Skeletal muscle satellite cell (primary cell): ENCODE data around the gene MCU. TPM values are rescaled to one million over a fixed set of nuclear protein-coding genes. Genes with fewer than 3 reads are reported as not detected.
A peak's percentile ranks its signal among the peaks of the same experiment; 100 is the strongest.
"Not testable (repeated sequence)": the region's sequence is repeated elsewhere in the genome, so short reads cannot be mapped to it uniquely, and the experiment has no call there.

Experiments used
- H3K27me3 ChIP-seq: 2 replicates; pipeline ENCODE4 v1.7.0; 2013; ENCODE audit warnings: low read length; ENCODE audit not compliant: control insufficient read depth, insufficient read depth
- H3K36me3 ChIP-seq: 2 replicates; pipeline ENCODE4 v1.7.0; 2013; ENCODE audit warnings: mild to moderate bottlenecking, control low read depth, low read length; ENCODE audit not compliant: insufficient read depth
- H3K4me1 ChIP-seq: 2 replicates; pipeline ENCODE4 v1.7.0; 2013; ENCODE audit warnings: low read length; ENCODE audit not compliant: control insufficient read depth, insufficient read depth
- H3K4me2 ChIP-seq: 2 replicates; pipeline ENCODE4 v1.7.0; 2013; ENCODE audit warnings: mild to moderate bottlenecking, low read length
- H3K4me3 ChIP-seq: 2 replicates; pipeline ENCODE4 v1.7.0; 2013; ENCODE audit warnings: low read length
- H3K9ac ChIP-seq: 2 replicates; pipeline ENCODE4 v1.7.0; 2013; ENCODE audit warnings: mild to moderate bottlenecking, low read depth, low read length, moderate library complexity
- H3K9me3 ChIP-seq: replicated peaks from 2 replicates; pipeline ENCODE4 v1.7.0; 2013; ENCODE audit warnings: mild to moderate bottlenecking, control low read depth, low read length
- total RNA-seq: library from RNA; depleted of rRNA; stranded (reverse); fragments of >200 nt; gene quantifications from 2 replicates; pipeline ENCODE4 v1.2.3, GENCODE V29; 2012; rRNA removed

The MCU gene
- 30.9 and 40.0 TPM in 2 replicates for total RNA-seq

GRCh38 chr10:72691863-72692743 lies at the start of gene MCU:
TSS of gene MCU (plus strand) at chr10:72692143. CDS start at chr10:72692152, 9 bp downstream.
- Histone ChIP-seq H3K4me3 (peak within 1 kb of the TSS; percentile 79), H3K9me3 (no peaks in the 10 kb centered on the region), H3K4me1 (peaks cover 52% of the 10 kb centered on the region), H3K4me2 (peak within 1 kb of the TSS; percentile 81), H3K9ac (peak within 1 kb of the TSS; percentile 81), H3K27me3 (no peaks in the 10 kb centered on the region), H3K36me3 (no peaks in the 10 kb centered on the region)

- Histone ChIP-seq H3K9me3 (no peaks in the 10 kb centered on the region), H3K4me3 (no peak overlapping the region), H3K27me3 (no peaks in the 10 kb centered on the region), H3K4me1 (peaks cover 3% of the 10 kb centered on the region), H3K36me3 (no peaks in the 10 kb centered on the region), H3K9ac (no peak overlapping the region), H3K4me2 (no peak overlapping the region)
Observed at GRCh38 chr10:72642318-72642717, 49.6 kb upstream of the MCU start.

GRCh38 chr10:72645263-72645858 lies 46.6 kb upstream of the MCU start:
- no peaks in the 10 kb centered on the region for H3K9me3 ChIP-seq
- H3K9ac ChIP-seq = no peak overlapping the region
- H3K27me3 ChIP-seq = no peaks in the 10 kb centered on the region
- H3K4me3 ChIP-seq = no peak overlapping the region
- H3K4me2 ChIP-seq = no peak overlapping the region
- H3K4me1 ChIP-seq = no peaks in the 10 kb centered on the region
- no peaks in the 10 kb centered on the region for H3K36me3 ChIP-seq

- H3K9me3 ChIP-seq, H3K4me2 ChIP-seq, H3K27me3 ChIP-seq, H3K4me1 ChIP-seq, H3K4me3 ChIP-seq, H3K9ac ChIP-seq, H3K36me3 ChIP-seq: not testable (repeated sequence)
Observed at GRCh38 chr10:72646971-72647370, 45.0 kb upstream of the MCU start.

GRCh38 chr10:72648301-72648700 lies 43.6 kb upstream of the MCU start:
- Histone ChIP-seq H3K4me3 (no peak overlapping the region), H3K4me1 (no peaks in the 10 kb centered on the region), H3K9ac (no peak overlapping the region), H3K9me3 (no peaks in the 10 kb centered on the region), H3K27me3 (no peaks in the 10 kb centered on the region), H3K36me3 (no peaks in the 10 kb centered on the region), H3K4me2 (no peak overlapping the region)

- H3K4me2 ChIP-seq = no peak overlapping the region
- no peaks in the 10 kb centered on the region for H3K9me3 ChIP-seq
- no peak overlapping the region for H3K9ac ChIP-seq
- no peaks in the 10 kb centered on the region for H3K27me3 ChIP-seq
- H3K4me1 ChIP-seq = no peaks in the 10 kb centered on the region
- no peak overlapping the region for H3K4me3 ChIP-seq
- no peaks in the 10 kb centered on the region for H3K36me3 ChIP-seq
Observed at GRCh38 chr10:72649291-72649690, 42.7 kb upstream of the MCU start.

- Histone ChIP-seq H3K9ac (no peak overlapping the region), H3K36me3 (no peaks in the 10 kb centered on the region), H3K4me3 (no peak overlapping the region), H3K4me2 (no peak overlapping the region), H3K27me3 (no peaks in the 10 kb centered on the region), H3K9me3 (no peaks in the 10 kb centered on the region), H3K4me1 (no peaks in the 10 kb centered on the region)
Observed at GRCh38 chr10:72653383-72654096, 38.4 kb upstream of the MCU start.

- no peaks in the 10 kb centered on the region for H3K27me3 ChIP-seq
- H3K4me1 ChIP-seq = no peaks in the 10 kb centered on the region
- no peak overlapping the region for H3K4me3 ChIP-seq
- H3K4me2 ChIP-seq = no peak overlapping the region
- H3K36me3 ChIP-seq = no peaks in the 10 kb centered on the region
- no peak overlapping the region for H3K9ac ChIP-seq
- H3K9me3 ChIP-seq = no peaks in the 10 kb centered on the region
Observed at GRCh38 chr10:72654720-72655119, 37.2 kb upstream of the MCU start.

- Histone ChIP-seq H3K4me2 (no peak overlapping the region), H3K9me3 (no peaks in the 10 kb centered on the region), H3K9ac (no peak overlapping the region), H3K36me3 (no peaks in the 10 kb centered on the region), H3K4me3 (no peak overlapping the region), H3K4me1 (no peaks in the 10 kb centered on the region), H3K27me3 (no peaks in the 10 kb centered on the region)
Observed at GRCh38 chr10:72658696-72659400, 33.1 kb upstream of the MCU start.

GRCh38 chr10:72659694-72660093 lies 32.2 kb upstream of the MCU start:
- no peaks in the 10 kb centered on the region for H3K9me3 ChIP-seq
- no peak overlapping the region for H3K9ac ChIP-seq
- H3K4me2 ChIP-seq = no peak overlapping the region
- H3K36me3 ChIP-seq = no peaks in the 10 kb centered on the region
- H3K4me1 ChIP-seq = no peaks in the 10 kb centered on the region
- no peak overlapping the region for H3K4me3 ChIP-seq
- no peaks in the 10 kb centered on the region for H3K27me3 ChIP-seq

- Histone ChIP-seq H3K9me3 (no peaks in the 10 kb centered on the region), H3K4me2 (no peak overlapping the region), H3K4me3 (no peak overlapping the region), H3K36me3 (no peaks in the 10 kb centered on the region), H3K4me1 (no peaks in the 10 kb centered on the region), H3K9ac (no peak overlapping the region), H3K27me3 (no peaks in the 10 kb centered on the region)
Observed at GRCh38 chr10:72660220-72660619, 31.7 kb upstream of the MCU start.
